Heart left ventricle (tissue), 16 donors: ENCODE measurements around the gene SWAP70. TPM values are rescaled to one million over a fixed set of nuclear protein-coding genes. Genes with fewer than 3 reads are reported as not detected.

Source experiments
- ATAC-seq, 4 donors: fragments of 200-7000 bp; cut with Tn5 transposase; one replicate each; pipeline ENCODE4 v1.9.1; 2020 to 2022; ENCODE audit warnings: moderate library complexity in 4 of 4, mild to moderate bottlenecking in 3 of 4, moderate number of reproducible peaks in 1 of 4
- DNase-seq, 5 donors: peaks; one replicate each; pipeline ENCODE4 v3.0.0-alpha.2; 2020
- H3K27ac ChIP-seq, 12 donors: fragments of 200-600 bp; sonication (generic) in 4 of 12; one replicate each; pipeline versions ENCODE4 v1.5.0 to v1.8.0; 2016 to 2022; ENCODE audit warnings: mild to moderate bottlenecking in 2 of 12
- H3K27me3 ChIP-seq, 9 donors: fragments of 200-600 bp; sonication (generic) in 2 of 9; one replicate each; pipeline versions ENCODE4 v1.5.1 to v1.8.0; 2016 to 2022; ENCODE audit warnings: mild to moderate bottlenecking in 3 of 9
- H3K36me3 ChIP-seq, 9 donors: fragments of 200-600 bp; sonication (generic) in 2 of 9; one replicate each; pipeline versions ENCODE4 v1.5.0 to v1.8.0; 2018 to 2022; ENCODE audit warnings: mild to moderate bottlenecking in 2 of 9
- H3K4me1 ChIP-seq, 12 donors: fragments of 200-600 bp; sonication (generic) in 4 of 12; one replicate each; pipeline versions ENCODE4 v1.5.0 to v1.8.0; 2016 to 2022; ENCODE audit warnings: mild to moderate bottlenecking in 3 of 12
- H3K4me3 ChIP-seq, 12 donors: fragments of 200-600 bp; sonication (generic) in 4 of 12; one replicate each; pipeline versions ENCODE4 v1.5.0 to v1.8.0; 2017 to 2022; ENCODE audit warnings: mild to moderate bottlenecking in 9 of 12, moderate library complexity in 4 of 12
- H3K9me3 ChIP-seq, 12 donors: fragments of 200-600 bp; sonication (generic) in 4 of 12; one replicate each; pipeline versions ENCODE4 v1.5.0 to v1.8.0; 2016 to 2022; ENCODE audit warnings: mild to moderate bottlenecking in 1 of 12
- CTCF ChIP-seq, 12 donors: fragments of 200-600 bp; sonication (generic) in 4 of 12; IDR thresholded peaks; one replicate each; pipeline versions ENCODE4 v1.5.0 to v1.8.0; 2018 to 2022; ENCODE audit warnings: antibody characterized with exemption in 12 of 12, mild to moderate bottlenecking in 5 of 12
- POLR2A ChIP-seq, 2 donors: fragments of 450-650 bp; IDR thresholded peaks; one replicate each; pipeline ENCODE4 v1.6.1; 2017; ENCODE audit warnings: antibody characterized with exemption in 2 of 2, mild to moderate bottlenecking in 2 of 2, moderate library complexity in 2 of 2
- WGBS, 4 donors: extraction: QIAGEN DNeasy Blood & Tissue Kit in 2 of 4; methylation state at CpG; one replicate each; pipeline versions ENCODE4 v1.1.5 to v1.1.7; 2013 to 2018; 5-methylcytosine and 5-hydroxymethylcytosine counted together
- intact Hi-C, 10 donors: fragments of 100-400 bp; cut with DNase I; formaldehyde crosslinking; loops; one replicate each; pipeline versions ENCODE4 v1.11.1 to v1.14.2; 2022
- polyA plus RNA-seq, 2 donors: library from polyadenylated mRNA; stranded (reverse); fragments of 200-250 nt; gene quantifications; one replicate each; pipeline ENCODE4 v1.2.3, GENCODE V29; 2013
- total RNA-seq, 9 donors: library from RNA; depleted of rRNA in 2 of 9; stranded (reverse); fragments of >200 nt in 2 of 9; fragmentation: NEBNext Ultra II Directional in 3 of 9; extraction: Animal tissue kit (Norgen Biotek cat#: 25700) in 3 of 9; gene quantifications; one replicate each; pipeline versions ENCODE4 v1.1.0 to v1.2.4, GENCODE V29; 2016 to 2023
- donor health status: ischemic (EF 13 %, LVEDD 7.1; RV severe dilation, severe dysfunction).
- donor health status: healthy with polysubstance abuse.
- donor health status: DM: no; HTN: yes; CAD: no.
- donor health status: DM: no; HTN: no; CAD: no.
- donor health status: ischemic (EF 25% LVEDD 6.9; RV normal size, moderate dysfunction).
- donor health status: ischemic (EF 25% LVEDD 5.7; RV mildly dilated, moderate dysfunction).
- donor health status: healthy.
- donor health status: DM: yes; HTN: yes; CAD: no.
- donor health status: ischemic (EF 35%, LVEDD 5.7; RV mildly dilated, moderate dysfunction).
- donor health status: nonischemic (EF 11% LVEDD 7.7; RV severe dilation, severe dysfunction).
- donor health status: DM: yes; HTN: yes; CAD: no.
- donor health status: PGD.
- donor health status: ischemic (EF 29% LVEDD 5.4; RV normal size, mild dysfunction).
- donor health status: nonischemic (EF 23%, LVEDD 6.1; RV moderate dilation, normal function).

SWAP70 gene
- total and polyA plus RNA-seq, 11 donors = 6.0 to 38.5 (median 21.8) TPM

- no peak for DNase-seq
- TF ChIP-seq POLR2A (IDR thresholded peaks at IDR 0.05) (no peak), CTCF (IDR thresholded peaks at IDR 0.05) (no peak)
- Histone ChIP-seq H3K27ac (peak overlapping the region in 3 of 12 donors; percentile 12 to 60 (median 15)), H3K4me3 (no peak overlapping the region), H3K4me1 (peaks cover 0 to 44% (median 32%) of the 10 kb centered on the region in 12 donors), H3K27me3 (no peaks in the 10 kb centered on the region), H3K36me3 (peaks cover 0 to 23% (median 11%) of the 10 kb centered on the region in 9 donors), H3K9me3 (no peaks in the 10 kb centered on the region)
- WGBS, 4 donors = 96 to 99% (median 98%) methylated on average over 4 of the region's 4 CpGs
- ATAC-seq = no peak
- intact Hi-C loops = no loop called here
Observed at GRCh38 chr11:9722023-9722422, 58.1 kb downstream of the SWAP70 start.

DNA sequence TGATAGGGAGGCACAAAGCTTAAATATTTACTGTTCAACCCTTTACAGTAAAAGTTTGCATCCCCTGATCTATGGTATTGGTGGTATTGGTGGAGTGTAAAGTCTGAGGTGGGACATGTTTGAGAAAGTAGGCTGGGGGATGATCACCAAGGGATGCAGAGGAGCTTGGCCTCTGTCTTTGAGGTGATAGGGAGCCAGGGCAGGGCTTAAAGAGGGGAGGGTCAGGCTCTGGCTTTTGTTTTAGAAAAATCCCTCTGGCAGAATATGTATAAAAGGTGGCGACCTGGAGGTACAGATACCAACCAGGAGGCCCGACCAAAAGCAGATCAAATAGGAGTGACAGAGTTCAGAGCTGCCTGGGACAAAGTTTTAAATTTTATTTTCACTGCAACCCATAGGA is 59.0 kb downstream of the SWAP70 start:
- WGBS, 4 donors = 92 to 95% (median 93%) methylated on average over 2 of the region's 2 CpGs
- Histone ChIP-seq H3K27ac (no peak overlapping the region), H3K27me3 (no peaks in the 10 kb centered on the region), H3K36me3 (peaks cover 0 to 31% (median 13%) of the 10 kb centered on the region in 9 donors), H3K4me3 (no peak overlapping the region), H3K4me1 (peaks cover 0 to 36% (median 25%) of the 10 kb centered on the region in 12 donors), H3K9me3 (no peaks in the 10 kb centered on the region)
- DNase-seq = no peak
- no peak for ATAC-seq
- intact Hi-C loops = no loop called here
- TF ChIP-seq CTCF (IDR thresholded peaks at IDR 0.05) (no peak), POLR2A (IDR thresholded peaks at IDR 0.05) (no peak)

DNA sequence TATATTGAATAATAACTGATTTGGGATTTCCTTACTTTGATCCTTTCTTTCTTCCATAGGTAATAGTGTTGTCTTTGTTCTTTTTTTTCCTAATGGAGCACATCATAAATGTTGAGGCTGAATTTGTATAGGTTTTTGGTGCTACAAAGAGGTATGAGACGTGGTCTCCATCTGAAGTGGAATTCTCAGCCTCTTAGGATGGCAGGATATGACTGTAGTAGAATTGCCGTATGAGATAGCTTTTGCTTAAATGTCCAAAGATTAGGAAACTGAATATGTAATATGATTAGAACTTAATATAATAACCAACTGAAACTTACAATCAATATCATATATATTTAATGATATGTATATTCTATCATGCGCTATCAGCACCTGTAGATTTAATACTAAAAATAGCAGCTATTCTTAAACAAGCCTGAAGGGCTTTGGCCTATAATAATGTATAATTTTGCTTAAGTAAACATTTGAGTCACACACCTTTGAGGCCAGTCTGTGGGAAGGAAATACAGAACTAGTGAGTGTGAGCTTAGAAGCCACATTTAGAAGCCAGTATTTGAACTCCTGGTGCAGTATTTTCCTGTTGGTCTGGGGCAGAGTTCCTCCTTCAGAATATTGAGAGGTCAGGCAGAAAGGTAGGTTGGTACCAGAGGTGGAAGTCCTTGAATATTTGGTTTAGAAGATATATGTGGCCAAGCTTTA is 62.6 kb downstream of the SWAP70 start:
- WGBS, 4 donors = 32 to 95% (median 64%) methylated on average over 3 of the region's 3 CpGs
- TF ChIP-seq CTCF (IDR thresholded peaks at IDR 0.05) (no peak), POLR2A (IDR thresholded peaks at IDR 0.05) (no peak)
- H3K9me3 ChIP-seq = no peaks in the 10 kb centered on the region
- no peak overlapping the region for H3K4me3 ChIP-seq
- DNase-seq (no peak), ATAC-seq (no peak)
- H3K27ac ChIP-seq = no peak overlapping the region
- intact Hi-C loops = loop anchor here in 1 of 10 donors (5.0 kb wide), 1 partner anchor 109 kb away; no protein-coding TSS in a partner anchor
- H3K27me3 ChIP-seq = no peaks in the 10 kb centered on the region
- H3K4me1 ChIP-seq = peaks cover 0 to 4% (median 0%) of the 10 kb centered on the region in 12 donors
- H3K36me3 ChIP-seq = peaks cover 0 to 66% (median 43%) of the 10 kb centered on the region in 9 donors

GRCh38 chr11:9728058-9728457 is 64.2 kb downstream of the SWAP70 start:
- H3K9me3 ChIP-seq = no peaks in the 10 kb centered on the region
- H3K36me3 ChIP-seq = peaks cover 0 to 79% (median 55%) of the 10 kb centered on the region in 9 donors
- H3K27ac ChIP-seq = no peak overlapping the region
- TF ChIP-seq CTCF (IDR thresholded peaks at IDR 0.05) (no peak), POLR2A (IDR thresholded peaks at IDR 0.05) (no peak)
- intact Hi-C loops = loop anchor here in 1 of 10 donors (5.0 kb wide), 1 partner anchor 111 kb away; no protein-coding TSS in a partner anchor
- H3K4me3 ChIP-seq = no peak overlapping the region
- ATAC-seq (no peak), DNase-seq (no peak)
- H3K4me1 ChIP-seq = peaks cover 0 to 5% (median 0%) of the 10 kb centered on the region in 12 donors
- 91 to 96% (median 94%) methylated on average over 3 of the region's 3 CpGs for WGBS, 4 donors
- no peaks in the 10 kb centered on the region for H3K27me3 ChIP-seq
